NCI-H69 (cell line): ENCODE data around the gene FSCN2.

ENCODE experiments used
- DNase-seq: peaks from one replicate; lab custom pipeline; 2025; lab: John Stamatoyannopoulos, UW

FSCN2 gene

GRCh38 chr17:81557276-81558114, 29.3 kb downstream of the FSCN2 start:
- DNase-seq: no peak

- no peak for DNase-seq
These were observed 29.9 kb downstream of the FSCN2 start for GRCh38 chr17:81558115-81558468.

DNA sequence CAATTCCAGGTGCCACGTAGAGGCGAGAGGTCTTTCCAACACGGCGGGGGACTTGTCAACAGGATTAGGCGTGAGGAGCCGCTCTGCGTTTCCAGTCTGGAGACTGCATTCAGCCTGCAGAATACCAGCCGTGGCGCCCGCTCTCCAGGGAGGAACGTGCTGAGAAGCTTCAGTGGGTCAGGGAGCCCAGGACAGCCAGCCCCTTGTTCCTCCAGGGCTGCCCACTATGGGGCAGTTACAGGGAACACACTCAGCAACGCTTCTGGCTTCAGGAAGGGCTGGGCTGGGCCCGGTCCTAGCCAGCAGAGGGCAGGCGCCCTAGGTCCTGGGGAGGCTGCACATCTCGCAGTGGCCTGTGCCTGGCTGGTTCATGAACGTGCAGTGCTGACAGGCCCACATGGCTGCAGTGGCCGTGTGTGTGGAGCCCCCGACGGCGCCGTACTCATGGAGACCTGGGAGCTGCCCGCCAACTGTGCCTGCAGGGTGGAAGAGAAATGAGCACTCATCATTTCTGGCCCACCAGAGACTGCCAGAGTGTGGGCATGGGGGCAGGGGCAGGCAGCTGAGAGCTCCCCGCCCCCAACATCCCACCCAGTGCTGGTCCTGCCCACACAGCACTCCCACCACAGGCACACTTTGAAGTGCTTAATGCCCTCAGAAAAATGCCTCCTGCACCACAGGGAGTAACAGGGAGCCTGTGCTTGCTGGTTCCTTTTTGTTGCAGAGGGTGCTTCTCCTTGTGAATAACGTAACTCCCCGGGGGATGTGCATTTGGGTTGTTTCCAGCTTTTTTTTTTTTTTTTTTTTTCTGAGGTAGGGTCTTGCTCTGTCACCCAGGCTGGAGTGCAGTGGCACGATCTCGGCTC, 31.0 kb downstream of the FSCN2 start:
- DNase-seq: no peak

DNA sequence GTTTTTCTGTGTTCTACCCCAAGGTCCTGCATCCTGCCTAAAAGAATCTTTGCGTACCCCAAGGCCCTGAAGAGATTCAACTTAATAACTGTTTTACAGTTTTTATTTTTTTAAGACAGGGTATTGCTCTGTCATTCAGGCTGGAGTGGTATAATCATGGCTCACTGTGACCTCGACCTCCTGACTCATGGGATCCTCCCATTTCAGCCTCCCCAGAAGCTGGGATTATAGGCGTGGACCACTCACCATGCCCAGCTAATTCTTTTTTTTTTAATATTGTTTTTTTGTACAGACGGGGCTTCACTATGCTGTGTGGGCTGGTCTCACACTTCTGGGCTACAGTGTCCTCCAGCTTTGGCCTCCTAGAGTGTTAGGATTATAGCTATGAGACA, 33.3 kb downstream of the FSCN2 start:
- no peak for DNase-seq

- no peak for DNase-seq
These were observed 35.8 kb downstream of the FSCN2 start for GRCh38 chr17:81563861-81564586.

GRCh38 chr17:81564778-81565177, 36.6 kb downstream of the FSCN2 start:
- no peak for DNase-seq

- no peak for DNase-seq
These were observed 37.1 kb downstream of the FSCN2 start for GRCh38 chr17:81565231-81565630.

- DNase-seq: peak; percentile 88
These were observed 38.4 kb downstream of the FSCN2 start for GRCh38 chr17:81566461-81567126.

DNA sequence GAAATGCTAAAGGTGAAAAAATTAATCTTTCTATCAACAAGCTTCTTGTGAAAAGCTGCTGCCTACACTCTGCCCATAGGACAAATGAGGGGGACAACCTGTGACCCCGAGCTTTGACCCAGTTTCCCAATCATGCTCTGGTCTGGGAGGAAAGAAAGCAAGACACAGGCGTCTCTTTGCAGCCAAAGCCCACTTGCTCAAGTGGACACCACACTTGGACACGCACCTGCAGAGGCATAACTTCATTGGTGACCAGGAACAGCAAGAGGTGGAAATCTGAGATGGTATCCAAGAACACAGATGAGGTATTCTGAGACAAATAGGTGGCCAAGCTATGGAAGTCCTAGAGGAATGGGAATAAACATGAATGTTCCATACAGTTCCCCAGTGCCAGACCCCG, 39.0 kb downstream of the FSCN2 start:
- no peak for DNase-seq

DNA sequence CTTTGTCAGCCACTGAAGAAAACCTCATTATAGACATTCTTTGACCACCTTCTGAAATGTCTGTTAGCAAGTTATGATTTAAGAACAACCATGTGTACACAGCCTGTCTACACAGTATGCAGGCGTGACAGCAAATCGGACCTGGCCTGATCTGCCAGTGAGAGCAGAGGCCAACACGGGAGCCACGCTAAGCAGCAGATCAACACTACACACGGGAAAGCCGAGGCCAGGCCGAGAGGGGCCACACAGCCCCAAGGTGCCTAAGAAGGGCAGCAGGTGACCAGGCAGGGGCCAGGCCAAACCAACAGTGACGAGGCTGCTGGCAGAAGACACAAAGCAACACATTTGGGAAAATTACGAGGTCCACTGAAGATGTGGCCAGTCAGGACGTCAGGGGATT, 40.2 kb downstream of the FSCN2 start:
- DNase-seq: no peak

DNA sequence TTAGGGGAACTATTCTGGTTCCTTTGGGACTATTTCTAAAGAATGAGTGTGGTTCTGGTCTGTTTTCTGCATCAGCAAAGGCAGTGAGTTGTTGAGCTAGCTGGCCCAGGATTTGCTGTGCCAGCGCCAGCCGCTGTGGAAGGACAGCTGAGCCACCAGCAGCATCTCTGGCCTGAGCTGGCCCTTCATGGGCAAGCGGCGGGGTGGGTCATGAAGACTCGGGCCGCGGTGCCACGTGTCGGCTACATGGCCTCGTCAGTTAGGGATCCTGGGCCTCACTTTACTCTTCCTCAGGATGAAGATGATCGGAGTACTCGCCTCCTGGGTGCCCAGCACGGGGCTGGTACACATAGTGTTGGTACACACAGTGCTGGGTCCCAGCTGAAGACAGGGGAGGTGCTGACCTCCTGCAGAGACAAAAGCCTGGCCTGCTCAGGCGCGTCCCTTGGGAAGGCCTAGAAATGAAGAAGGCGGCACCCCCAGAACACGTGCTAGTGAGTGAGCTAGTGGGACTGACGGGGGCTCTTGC, 41.9 kb downstream of the FSCN2 start:
- DNase-seq: no peak

DNA sequence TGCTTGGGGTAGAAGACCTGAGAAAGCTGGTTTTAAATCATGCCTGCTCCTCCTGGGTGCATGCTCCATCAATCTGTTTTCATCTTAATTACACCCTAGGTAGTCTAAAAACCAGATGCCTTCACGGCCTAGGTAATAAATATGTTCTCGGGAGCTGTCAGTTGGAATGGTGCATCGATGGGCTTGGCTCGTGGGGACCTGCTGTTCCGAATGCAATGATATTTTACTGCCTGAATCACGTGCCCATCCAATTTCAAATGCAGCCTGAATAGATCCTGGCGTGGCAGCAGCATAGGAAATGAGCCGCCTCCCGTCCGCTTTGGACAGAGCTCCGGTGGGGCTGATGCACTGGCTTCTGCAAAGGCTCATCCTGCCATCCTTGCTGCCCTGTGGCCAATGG, 42.8 kb downstream of the FSCN2 start:
- no peak for DNase-seq

DNA sequence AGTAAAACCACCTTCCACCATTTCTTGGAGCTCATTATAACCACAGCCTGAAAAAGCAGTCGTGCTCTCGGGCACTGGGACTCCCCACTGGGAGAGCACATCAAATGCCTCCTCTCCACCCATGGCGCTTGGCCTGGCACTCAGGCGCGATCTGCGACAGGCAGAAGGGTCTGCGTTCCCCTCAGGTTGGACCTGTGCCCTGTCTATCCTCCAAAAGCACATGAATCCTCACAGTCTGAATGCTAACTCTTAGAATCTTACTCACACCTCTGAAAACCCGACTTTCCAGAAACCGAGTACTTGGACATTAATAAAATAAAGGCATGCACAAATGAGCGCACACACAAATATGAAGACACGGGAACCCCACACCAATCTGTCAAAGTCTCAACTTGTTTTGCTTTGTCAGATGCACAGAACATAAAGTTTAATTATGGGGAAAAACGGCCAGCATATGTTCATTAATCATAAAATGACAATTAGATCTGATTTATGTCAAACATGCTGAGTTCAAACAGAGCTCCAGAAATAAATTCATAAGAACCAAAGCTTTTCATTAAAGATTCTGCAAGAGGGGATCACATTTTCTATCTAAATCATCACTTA, 44.5 kb downstream of the FSCN2 start:
- peak; percentile 82 for DNase-seq

GRCh38 chr17:81573794-81574642, 45.8 kb downstream of the FSCN2 start:
- peak; percentile 69 for DNase-seq

- no peak for DNase-seq
These were observed 46.4 kb downstream of the FSCN2 start for GRCh38 chr17:81574643-81574956.

GRCh38 chr17:81575836-81576235, 47.7 kb downstream of the FSCN2 start:
- DNase-seq: no peak

- peak; percentile 61 for DNase-seq
These were observed 48.6 kb downstream of the FSCN2 start for GRCh38 chr17:81576621-81577277.

DNA sequence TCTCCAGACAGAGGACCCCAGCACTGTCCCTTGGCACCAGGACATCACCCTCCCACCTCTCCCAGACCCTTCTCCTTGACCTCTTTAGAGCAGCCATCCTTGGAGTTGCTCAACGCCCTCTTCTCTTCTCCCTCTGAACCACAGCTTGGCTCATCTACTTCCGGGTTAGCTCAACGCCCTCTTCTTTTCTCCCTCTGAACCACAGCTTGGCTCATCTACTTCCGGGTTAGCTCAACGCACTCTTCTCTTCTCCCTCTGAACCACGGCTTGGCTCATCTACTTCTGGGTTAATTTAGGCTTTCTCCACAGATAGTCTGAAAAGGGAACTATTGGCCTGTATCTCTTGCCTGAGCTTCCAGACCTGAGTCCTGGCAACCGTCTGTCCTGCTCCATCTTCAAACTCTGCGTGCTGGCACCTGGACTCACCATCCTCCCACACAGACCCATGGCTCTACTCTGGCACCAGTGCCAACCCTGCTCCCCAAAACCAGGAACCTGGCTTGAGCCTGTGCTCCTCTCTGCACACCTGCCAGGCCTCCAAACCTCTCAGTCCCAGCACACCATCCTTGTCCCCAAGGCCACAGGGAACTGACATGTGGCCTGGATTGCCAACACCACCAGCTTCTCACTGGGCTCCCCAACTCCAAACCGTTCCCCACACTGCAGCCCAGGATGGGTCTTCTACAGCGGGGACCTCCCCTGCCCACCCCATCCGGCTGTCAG, 49.3 kb downstream of the FSCN2 start:
- no peak for DNase-seq

DNA sequence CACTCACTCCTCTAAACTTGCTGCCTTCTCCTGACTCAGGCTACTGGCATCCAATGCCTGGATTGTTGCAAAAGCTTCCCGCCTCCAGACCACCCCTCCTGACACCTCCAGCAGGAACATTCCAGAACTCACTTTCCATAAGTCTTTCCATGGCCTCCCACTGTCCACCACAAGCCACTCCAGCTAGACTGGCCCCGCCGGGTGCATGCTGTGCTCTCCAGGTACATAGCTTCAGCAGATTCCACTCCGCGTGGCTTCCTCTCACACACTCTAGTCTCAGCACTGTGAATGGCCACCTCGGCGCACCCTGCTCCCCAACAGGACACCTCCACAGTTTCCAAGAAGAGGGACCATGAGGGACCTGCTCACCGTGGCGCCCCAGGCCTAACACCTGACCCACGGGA, 49.9 kb downstream of the FSCN2 start:
- DNase-seq: no peak
